GM06990 (cell line): ENCODE results near the gene NAP1L5.

Experiments
- DNase-seq: peaks from one replicate; pipeline ENCODE4 v3.0.0-alpha.2; 2011; ENCODE audit not compliant: insufficient read length; ENCODE audit errors: extremely low read depth
- H3K27me3 ChIP-seq: replicated peaks from 2 replicates; pipeline ENCODE4 v1.6.0; 2011; ENCODE audit warnings: low read length; ENCODE audit not compliant: control insufficient read depth, insufficient read depth
- H3K36me3 ChIP-seq: 2 replicates; pipeline ENCODE4 v1.5.1; 2011; ENCODE audit warnings: low read length; ENCODE audit not compliant: control insufficient read depth, insufficient read depth
- H3K4me3 ChIP-seq: replicated peaks from 2 replicates; pipeline ENCODE4 v1.5.1; 2011; ENCODE audit warnings: low read depth, mild to moderate bottlenecking, control low read depth, low read length
- TF ChIP-seq, protein P1 (sequence below): IDR thresholded peaks from 2 replicates; pipeline ENCODE4 v1.5.1; 2011; ENCODE audit warnings: low read length, control low read depth, mild to moderate bottlenecking, inconsistent platforms; ENCODE audit not compliant: insufficient read depth, poor library complexity, severe bottlenecking

NAP1L5 gene

DNA sequence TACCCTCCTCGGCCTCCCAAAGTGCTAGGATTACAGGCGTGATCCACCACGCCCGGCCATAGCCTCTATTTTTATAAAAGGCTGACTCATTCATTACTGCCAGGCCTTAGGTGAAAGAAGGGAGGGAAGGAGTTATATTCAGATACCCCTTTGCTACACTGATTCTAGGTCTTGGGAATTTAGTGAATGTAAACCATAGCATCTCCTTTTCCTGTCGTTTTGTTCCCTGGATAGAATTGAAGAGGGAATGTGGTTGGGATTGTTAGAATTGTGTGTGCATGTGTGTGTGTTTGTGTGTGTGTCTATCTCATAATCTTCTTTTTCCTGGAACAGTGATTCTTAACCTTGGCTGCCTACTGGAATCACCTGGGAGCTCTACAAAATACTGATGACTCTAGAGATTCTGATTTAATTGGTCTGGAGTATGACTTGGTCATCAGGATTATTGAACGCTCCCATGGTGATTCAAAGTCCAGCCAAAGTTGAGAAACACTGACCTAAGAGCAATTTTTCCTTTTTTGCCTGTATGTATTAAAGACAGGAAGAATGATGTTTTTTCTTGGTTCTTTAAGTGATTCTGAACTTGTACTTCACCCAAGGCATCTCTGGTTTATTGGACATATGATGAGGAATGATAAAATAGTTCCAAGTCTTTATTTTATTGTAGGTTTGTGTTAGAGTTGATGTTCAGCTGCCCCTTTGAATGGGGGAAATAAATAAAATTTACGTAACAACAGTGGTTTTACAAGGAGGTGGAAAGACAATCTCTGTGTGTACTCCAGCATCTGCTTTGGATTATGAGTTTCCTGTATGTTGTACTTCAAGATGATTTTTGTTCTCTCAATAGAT, 37.0 kb downstream of the NAP1L5 start:
- TF ChIP-seq, protein P1, sequence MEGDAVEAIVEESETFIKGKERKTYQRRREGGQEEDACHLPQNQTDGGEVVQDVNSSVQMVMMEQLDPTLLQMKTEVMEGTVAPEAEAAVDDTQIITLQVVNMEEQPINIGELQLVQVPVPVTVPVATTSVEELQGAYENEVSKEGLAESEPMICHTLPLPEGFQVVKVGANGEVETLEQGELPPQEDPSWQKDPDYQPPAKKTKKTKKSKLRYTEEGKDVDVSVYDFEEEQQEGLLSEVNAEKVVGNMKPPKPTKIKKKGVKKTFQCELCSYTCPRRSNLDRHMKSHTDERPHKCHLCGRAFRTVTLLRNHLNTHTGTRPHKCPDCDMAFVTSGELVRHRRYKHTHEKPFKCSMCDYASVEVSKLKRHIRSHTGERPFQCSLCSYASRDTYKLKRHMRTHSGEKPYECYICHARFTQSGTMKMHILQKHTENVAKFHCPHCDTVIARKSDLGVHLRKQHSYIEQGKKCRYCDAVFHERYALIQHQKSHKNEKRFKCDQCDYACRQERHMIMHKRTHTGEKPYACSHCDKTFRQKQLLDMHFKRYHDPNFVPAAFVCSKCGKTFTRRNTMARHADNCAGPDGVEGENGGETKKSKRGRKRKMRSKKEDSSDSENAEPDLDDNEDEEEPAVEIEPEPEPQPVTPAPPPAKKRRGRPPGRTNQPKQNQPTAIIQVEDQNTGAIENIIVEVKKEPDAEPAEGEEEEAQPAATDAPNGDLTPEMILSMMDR: no peak
- Histone ChIP-seq H3K4me3 (no peak overlapping the region), H3K36me3 (no peaks in the 10 kb centered on the region), H3K27me3 (no peaks in the 10 kb centered on the region)
- DNase-seq: no peak

DNA sequence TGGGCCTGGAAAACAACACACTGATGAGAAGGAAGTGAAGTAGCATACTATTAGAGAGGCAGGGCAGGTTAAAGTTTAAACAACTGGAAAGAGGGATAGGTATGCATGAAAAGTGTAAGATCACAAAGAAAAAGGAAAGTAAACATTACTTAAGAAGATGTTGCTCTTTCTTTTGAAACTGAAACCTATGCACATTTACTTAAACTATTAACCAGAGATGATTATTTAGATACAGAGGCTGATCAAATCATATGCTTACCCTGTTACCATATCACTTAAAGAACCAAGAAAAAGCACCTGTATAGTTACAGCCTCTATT, 37.8 kb downstream of the NAP1L5 start:
- DNase-seq: no peak
- H3K36me3 ChIP-seq: no peaks in the 10 kb centered on the region
- H3K27me3 ChIP-seq: no peaks in the 10 kb centered on the region
- no peak overlapping the region for H3K4me3 ChIP-seq
- TF ChIP-seq, protein P1: no peak

DNA sequence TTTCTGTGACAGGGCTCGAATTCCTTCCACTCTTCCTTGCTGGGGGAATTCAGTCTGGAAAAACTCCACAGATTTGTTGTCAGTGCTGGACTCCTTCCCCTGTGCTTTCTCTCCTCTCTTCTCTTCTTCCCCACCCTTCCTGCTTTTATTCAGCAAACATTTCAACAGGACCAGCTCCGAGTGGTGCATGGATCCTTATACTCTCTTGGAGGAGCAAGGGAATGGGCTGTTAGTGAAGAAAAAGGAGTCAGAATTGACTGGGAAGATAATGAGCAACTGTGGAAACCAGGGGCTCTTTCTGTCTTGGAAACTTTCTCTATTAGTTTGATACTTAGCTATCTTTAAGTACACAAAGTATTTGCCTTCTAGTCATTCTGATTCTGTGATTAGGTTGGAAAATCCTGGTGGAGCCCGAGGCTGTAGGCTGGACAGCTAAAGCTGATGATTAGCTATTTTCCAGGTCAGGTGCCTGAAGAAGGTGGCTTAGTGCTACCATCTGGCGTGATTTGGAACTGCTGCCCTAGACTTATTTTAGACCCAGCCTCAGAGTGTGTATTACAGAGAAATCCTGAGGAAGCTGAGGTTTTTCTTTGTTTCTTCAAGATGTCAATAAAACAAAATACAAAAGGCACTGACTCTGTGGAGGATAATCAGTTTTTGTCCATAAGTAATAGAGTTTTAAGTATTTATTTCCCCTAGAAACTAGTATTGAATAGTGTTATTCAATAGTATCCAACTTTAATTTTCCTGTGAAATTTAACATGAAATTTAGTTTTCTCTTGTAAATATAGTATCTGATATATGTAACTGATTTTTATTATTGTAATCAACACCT, 38.4 kb downstream of the NAP1L5 start:
- no peak for DNase-seq
- H3K4me3 ChIP-seq: no peak overlapping the region
- no peaks in the 10 kb centered on the region for H3K36me3 ChIP-seq
- no peaks in the 10 kb centered on the region for H3K27me3 ChIP-seq
- TF ChIP-seq, protein P1: peak; percentile 77

DNA sequence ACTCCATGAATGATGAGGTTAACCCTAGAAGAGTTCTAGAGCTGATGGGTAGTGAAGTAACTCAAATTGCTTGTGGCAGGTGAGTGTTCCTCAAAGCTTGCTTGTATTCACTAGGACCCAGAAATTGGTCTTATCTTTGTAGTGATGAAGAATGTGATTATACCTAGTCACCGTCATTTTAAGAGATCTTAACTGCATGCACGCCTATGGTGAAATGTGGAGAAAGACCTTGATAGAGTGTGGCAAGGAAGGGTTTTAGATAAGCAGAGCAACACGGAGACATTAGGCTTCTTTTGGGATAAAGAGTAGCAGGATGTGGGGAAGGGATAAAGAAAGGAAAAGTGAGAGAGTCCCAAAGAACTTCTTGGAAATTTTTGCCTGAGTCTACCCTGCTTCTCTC, 42.4 kb downstream of the NAP1L5 start:
- H3K4me3 ChIP-seq: no peak overlapping the region
- TF ChIP-seq, protein P1: no peak
- H3K36me3 ChIP-seq: no peaks in the 10 kb centered on the region
- H3K27me3 ChIP-seq: no peaks in the 10 kb centered on the region
- DNase-seq: no peak

DNA sequence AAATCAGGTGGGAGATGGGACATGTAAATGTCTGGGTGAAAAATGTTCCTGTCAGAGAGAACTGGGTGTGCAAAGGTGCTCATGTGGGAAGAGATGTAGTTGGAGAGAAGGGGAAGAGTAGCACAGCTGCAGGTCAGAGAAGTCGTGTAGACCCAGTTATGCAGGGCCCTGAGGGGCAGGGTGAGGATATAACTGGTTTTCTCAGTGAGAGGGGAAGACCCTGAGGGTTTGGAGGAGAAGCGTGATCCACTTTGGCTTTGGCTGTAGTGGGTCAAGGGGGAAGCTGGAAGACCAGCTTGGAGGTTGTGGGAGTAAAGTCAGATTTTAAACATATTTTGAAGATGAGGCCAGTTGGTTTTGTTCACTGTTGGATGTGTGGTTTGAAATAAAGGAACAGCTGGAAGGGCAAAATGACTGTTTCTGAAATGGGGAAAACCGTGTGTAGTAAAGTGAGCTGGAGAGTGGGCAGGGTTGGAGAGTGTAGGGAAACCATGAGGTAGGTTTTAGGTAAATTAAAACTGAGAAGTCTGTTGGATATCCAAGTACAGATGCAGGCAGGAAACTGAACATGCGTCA, 44.2 kb downstream of the NAP1L5 start:
- TF ChIP-seq, protein P1: no peak
- Histone ChIP-seq H3K36me3 (no peaks in the 10 kb centered on the region), H3K27me3 (no peaks in the 10 kb centered on the region), H3K4me3 (no peak overlapping the region)
- no peak for DNase-seq
